ENCODE results near the gene SMYD3.

SMYD3 gene

GRCh38 chr1:245862812-245863540 is 644.1 kb downstream of the SMYD3 start:
- ATAC-seq (ENCODE audit: insufficient read depth, low read depth), result no peak
- no peak for TF ChIP-seq CTCF (IDR thresholded peaks at IDR 0.05; ENCODE audit: borderline replicate concordance, extremely low read depth, low read length, poor library complexity, severe bottlenecking)
- TF ChIP-seq EZH2 (IDR thresholded peaks at IDR 0.05; ENCODE audit: borderline replicate concordance, low read depth, low read length, severe bottlenecking), result no peak

DNA sequence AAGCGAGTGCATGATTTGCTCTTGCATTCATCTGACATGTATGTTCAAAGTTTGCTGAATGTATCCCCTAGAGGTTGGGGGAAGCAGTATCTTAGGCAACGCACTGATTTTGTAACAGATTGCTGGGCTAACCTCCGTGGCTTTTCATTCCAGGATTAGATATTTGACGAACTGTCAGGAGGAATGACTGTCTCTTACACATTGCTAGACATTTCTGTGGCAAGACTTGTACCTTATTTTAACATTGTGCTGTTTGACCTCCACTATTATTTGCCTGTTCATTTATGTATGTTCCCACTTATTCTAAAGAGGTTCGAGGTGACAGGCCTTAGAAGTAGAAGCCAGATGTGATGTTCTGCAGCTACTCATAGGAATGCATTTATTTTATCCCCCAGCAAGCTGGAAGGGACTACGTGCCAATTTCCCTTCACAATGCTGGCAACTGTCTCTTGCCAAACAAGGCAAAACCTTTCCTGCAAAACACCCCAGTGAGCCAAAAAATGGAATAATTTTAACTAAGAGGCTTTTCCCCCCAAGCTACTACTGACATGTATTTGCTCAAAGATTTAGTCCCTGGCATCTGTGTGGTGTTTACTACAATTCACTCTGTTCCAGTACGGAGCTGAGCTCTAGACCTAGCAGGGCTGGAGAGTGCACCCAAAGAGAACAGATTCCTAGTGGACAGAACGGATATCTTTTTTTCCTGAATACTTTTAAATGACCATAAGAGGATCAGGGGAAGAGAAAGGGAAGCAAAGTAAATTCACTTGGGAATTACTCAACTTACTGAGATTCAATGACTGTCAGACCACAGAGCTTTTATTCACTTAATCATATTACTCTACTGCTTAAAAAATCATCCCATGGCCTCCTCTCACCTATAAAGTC is 646.2 kb downstream of the SMYD3 start:
- TF ChIP-seq EZH2 (IDR thresholded peaks at IDR 0.05; ENCODE audit: borderline replicate concordance, low read depth, low read length, severe bottlenecking) (no peak), CTCF (IDR thresholded peaks at IDR 0.05; ENCODE audit: borderline replicate concordance, extremely low read depth, low read length, poor library complexity, severe bottlenecking) (no peak)
- Histone ChIP-seq H3K36me3 (ENCODE audit: insufficient read depth, low read length) (peaks cover 16% of the 10 kb centered on the region; the same call in 1 of the 2 replicates), H3K4me2 (ENCODE audit: insufficient read depth, low read length) (no peak overlapping the region), H3K27ac (ENCODE audit: low read length) (no peak overlapping the region), H3K79me2 (ENCODE audit: insufficient read depth, low read length) (no peaks in the 10 kb centered on the region), H2AFZ (ENCODE audit: low read depth, low read length) (no peak overlapping the region), H4K20me1 (ENCODE audit: insufficient read depth, low read length) (no peaks in the 10 kb centered on the region), H3K4me3 (ENCODE audit: low read depth in 1 of 2, low read length in 2 of 2) (no peak overlapping the region), H3K9me3 (ENCODE audit: insufficient read depth, low read length, severe bottlenecking) (no peaks in the 10 kb centered on the region), H3K27me3 (ENCODE audit: insufficient read depth, low read length, poor library complexity) (no peaks in the 10 kb centered on the region), H3K4me1 (ENCODE audit: insufficient read depth, low read length) (no peaks in the 10 kb centered on the region), H3K9ac (ENCODE audit: low read depth, low read length) (no peak overlapping the region)
- ATAC-seq (ENCODE audit: insufficient read depth, low read depth), result no peak
- no peak for DNase-seq

More at GRCh38 chr1:245862812-245863540, 644.1 kb downstream of the SMYD3 start:
- Histone ChIP-seq H3K9me3 (ENCODE audit: insufficient read depth, low read length, severe bottlenecking) (no peaks in the 10 kb centered on the region), H2AFZ (ENCODE audit: low read depth, low read length) (no peak overlapping the region), H3K79me2 (ENCODE audit: insufficient read depth, low read length) (no peaks in the 10 kb centered on the region), H4K20me1 (ENCODE audit: insufficient read depth, low read length) (no peaks in the 10 kb centered on the region), H3K27me3 (ENCODE audit: insufficient read depth, low read length, poor library complexity) (no peaks in the 10 kb centered on the region), H3K4me1 (ENCODE audit: insufficient read depth, low read length) (no peaks in the 10 kb centered on the region), H3K9ac (ENCODE audit: low read depth, low read length) (no peak overlapping the region), H3K36me3 (ENCODE audit: insufficient read depth, low read length) (peaks cover 14% of the 10 kb centered on the region; the same call in 1 of the 2 replicates), H3K27ac (ENCODE audit: low read length) (no peak overlapping the region), H3K4me2 (ENCODE audit: insufficient read depth, low read length) (no peak overlapping the region), H3K4me3 (ENCODE audit: low read depth in 1 of 2, low read length in 2 of 2) (no peak overlapping the region)
- DNase-seq, result no peak

GRCh38 chr1:245859493-245860114 is 647.5 kb downstream of the SMYD3 start:
- Histone ChIP-seq H3K27ac (ENCODE audit: low read length) (no peak overlapping the region), H3K27me3 (ENCODE audit: insufficient read depth, low read length, poor library complexity) (no peaks in the 10 kb centered on the region), H3K79me2 (ENCODE audit: insufficient read depth, low read length) (no peaks in the 10 kb centered on the region), H3K9me3 (ENCODE audit: insufficient read depth, low read length, severe bottlenecking) (no peaks in the 10 kb centered on the region), H3K4me2 (ENCODE audit: insufficient read depth, low read length) (no peak overlapping the region), H3K4me1 (ENCODE audit: insufficient read depth, low read length) (no peaks in the 10 kb centered on the region), H3K9ac (ENCODE audit: low read depth, low read length) (no peak overlapping the region), H3K36me3 (ENCODE audit: insufficient read depth, low read length) (peaks cover 19% of the 10 kb centered on the region; the same call in 1 of the 2 replicates), H4K20me1 (ENCODE audit: insufficient read depth, low read length) (no peaks in the 10 kb centered on the region), H2AFZ (ENCODE audit: low read depth, low read length) (no peak overlapping the region), H3K4me3 (ENCODE audit: low read depth in 1 of 2, low read length in 2 of 2) (no peak overlapping the region)
- DNase-seq (no peak), ATAC-seq (ENCODE audit: insufficient read depth, low read depth) (no peak)
- TF ChIP-seq CTCF (IDR thresholded peaks at IDR 0.05; ENCODE audit: borderline replicate concordance, extremely low read depth, low read length, poor library complexity, severe bottlenecking) (no peak), EZH2 (IDR thresholded peaks at IDR 0.05; ENCODE audit: borderline replicate concordance, low read depth, low read length, severe bottlenecking) (no peak)

Data from DND-41 (cell line).